GM12801 (cell line): ENCODE data around the gene CALCOCO1.

Source experiments
- CTCF ChIP-seq: IDR thresholded peaks from one replicate; pipeline ENCODE4 v1.5.1; 2011; ENCODE audit warnings: control low read depth; ENCODE audit not compliant: insufficient read length; ENCODE audit errors: extremely low read depth

Gene CALCOCO1

GRCh38 chr12:53695152-53696145, 31.8 kb downstream of the CALCOCO1 start:
- TF ChIP-seq CTCF = no peak

- TF ChIP-seq CTCF = no peak
Measured at GRCh38 chr12:53694756-53695151, 32.5 kb downstream of the CALCOCO1 start.

GRCh38 chr12:53688134-53688533, 39.1 kb downstream of the CALCOCO1 start:
- no peak for TF ChIP-seq CTCF

GRCh38 chr12:53686436-53686835, 40.8 kb downstream of the CALCOCO1 start:
- TF ChIP-seq CTCF = no peak

GRCh38 chr12:53684654-53685220, 42.5 kb downstream of the CALCOCO1 start:
- TF ChIP-seq CTCF = no peak

- no peak for TF ChIP-seq CTCF
Measured at GRCh38 chr12:53683983-53684382, 43.3 kb downstream of the CALCOCO1 start.

- TF ChIP-seq CTCF = no peak
Measured at GRCh38 chr12:53683494-53683893, 43.8 kb downstream of the CALCOCO1 start.
